Cardiac fibroblast (primary cell): ENCODE measurements around the gene MRPL40.

ENCODE experiments used
- DNase-seq, 2 donors: peaks; one replicate each; pipeline versions ENCODE4 v3.0.0 to v3.0.0-alpha.2; 2010; ENCODE audit warnings: low read depth in 2 of 2
- H3K4me3 ChIP-seq, 2 donors: replicated peaks in 1 of 2; 1 replicate in 1 of 2; 2 replicates in 1 of 2; pipeline ENCODE4 v1.5.1; 2011; ENCODE audit warnings: low read depth in 2 of 2, low read length in 2 of 2, mild to moderate bottlenecking in 2 of 2, moderate library complexity in 1 of 2
- TF ChIP-seq, protein P1 (sequence below): IDR thresholded peaks from one replicate; pipeline ENCODE4 v1.5.1; 2011; ENCODE audit warnings: low read depth, mild to moderate bottlenecking, low read length, inconsistent platforms

MRPL40 gene

DNA sequence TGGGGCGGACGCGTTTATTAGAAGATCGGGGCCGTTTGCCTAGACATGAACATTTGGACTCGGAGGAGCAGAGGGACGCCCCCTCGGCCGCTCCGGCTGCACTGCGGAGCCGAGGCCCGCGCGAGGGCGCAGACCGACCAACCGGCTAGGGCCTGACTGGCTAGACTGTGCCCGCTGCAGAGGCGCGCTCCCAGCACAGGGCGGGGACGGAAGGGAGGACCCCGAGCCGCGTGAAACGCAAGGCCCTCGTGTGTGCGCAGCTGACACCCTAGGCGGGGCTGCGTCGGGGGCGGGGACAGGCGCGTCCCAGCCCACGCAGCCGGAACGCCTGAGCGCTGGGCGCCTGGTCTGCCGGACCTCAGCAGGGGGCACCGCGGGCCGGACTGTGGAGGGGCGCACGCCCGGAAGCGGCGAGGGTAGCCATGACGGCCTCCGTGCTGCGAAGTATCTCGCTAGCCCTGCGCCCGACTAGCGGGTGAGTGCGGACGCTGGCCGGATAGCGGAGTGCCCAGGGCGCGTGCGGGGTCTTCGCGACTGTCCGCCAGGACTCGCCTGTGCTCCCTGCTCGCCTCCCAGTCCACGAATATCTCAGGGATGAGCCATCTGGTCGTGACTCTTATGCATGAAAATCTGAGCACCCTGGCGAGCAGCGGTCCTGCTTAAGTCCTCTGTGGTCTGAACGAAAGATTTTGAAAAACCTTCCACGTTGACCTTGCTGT lies at the start of gene MRPL40:
TSS of gene MRPL40 (plus strand) at position 413 of the 719 bp plus-strand sequence. CDS start at position 423, 10 bp downstream.
- TF ChIP-seq, protein P1, sequence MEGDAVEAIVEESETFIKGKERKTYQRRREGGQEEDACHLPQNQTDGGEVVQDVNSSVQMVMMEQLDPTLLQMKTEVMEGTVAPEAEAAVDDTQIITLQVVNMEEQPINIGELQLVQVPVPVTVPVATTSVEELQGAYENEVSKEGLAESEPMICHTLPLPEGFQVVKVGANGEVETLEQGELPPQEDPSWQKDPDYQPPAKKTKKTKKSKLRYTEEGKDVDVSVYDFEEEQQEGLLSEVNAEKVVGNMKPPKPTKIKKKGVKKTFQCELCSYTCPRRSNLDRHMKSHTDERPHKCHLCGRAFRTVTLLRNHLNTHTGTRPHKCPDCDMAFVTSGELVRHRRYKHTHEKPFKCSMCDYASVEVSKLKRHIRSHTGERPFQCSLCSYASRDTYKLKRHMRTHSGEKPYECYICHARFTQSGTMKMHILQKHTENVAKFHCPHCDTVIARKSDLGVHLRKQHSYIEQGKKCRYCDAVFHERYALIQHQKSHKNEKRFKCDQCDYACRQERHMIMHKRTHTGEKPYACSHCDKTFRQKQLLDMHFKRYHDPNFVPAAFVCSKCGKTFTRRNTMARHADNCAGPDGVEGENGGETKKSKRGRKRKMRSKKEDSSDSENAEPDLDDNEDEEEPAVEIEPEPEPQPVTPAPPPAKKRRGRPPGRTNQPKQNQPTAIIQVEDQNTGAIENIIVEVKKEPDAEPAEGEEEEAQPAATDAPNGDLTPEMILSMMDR, result no peak
- peak within 1 kb of the TSS; percentile 90 to 93 for H3K4me3 ChIP-seq
- DNase-seq, result peak; percentile 94 to 97

GRCh38 chr22:19383292-19383691 lies 49.1 kb upstream of the MRPL40 start:
- H3K4me3 ChIP-seq, result no peak overlapping the region
- DNase-seq, result no peak
- TF ChIP-seq, protein P1, result no peak

DNA sequence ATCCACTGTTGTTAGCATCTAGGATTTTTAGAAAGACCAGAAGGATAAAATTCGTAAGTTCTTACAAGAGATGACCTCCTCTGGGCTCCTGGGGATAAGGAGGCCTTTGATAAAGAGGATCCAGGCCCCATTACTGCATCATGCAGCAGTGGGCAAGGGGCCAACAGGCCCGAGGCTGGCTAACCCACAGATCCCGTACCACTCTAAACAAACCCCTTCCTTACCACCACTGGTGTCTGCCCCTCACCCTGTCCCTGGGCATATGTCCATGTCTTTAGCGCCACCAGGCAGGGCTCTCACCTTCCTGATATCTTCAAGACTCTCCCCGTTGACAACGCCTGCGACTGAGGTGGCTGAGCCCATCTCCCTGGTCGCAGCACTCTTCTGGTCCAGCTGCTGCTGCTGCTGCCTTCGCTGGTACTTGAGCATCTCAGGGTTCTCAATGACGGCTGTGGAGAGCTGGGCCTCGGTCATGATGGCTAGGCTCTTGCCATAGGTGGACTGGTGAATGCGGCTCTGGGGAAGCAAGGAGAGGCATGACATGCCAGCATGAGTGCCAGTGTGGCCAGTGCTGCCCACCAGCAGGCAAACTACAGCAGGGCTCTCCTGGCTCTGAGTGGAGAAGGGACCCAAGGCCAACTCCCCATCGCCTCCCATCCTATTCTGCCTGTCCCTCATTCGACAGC lies 47.0 kb upstream of the MRPL40 start:
- TF ChIP-seq, protein P1, result no peak
- DNase-seq, result no peak
- no peak overlapping the region for H3K4me3 ChIP-seq

DNA sequence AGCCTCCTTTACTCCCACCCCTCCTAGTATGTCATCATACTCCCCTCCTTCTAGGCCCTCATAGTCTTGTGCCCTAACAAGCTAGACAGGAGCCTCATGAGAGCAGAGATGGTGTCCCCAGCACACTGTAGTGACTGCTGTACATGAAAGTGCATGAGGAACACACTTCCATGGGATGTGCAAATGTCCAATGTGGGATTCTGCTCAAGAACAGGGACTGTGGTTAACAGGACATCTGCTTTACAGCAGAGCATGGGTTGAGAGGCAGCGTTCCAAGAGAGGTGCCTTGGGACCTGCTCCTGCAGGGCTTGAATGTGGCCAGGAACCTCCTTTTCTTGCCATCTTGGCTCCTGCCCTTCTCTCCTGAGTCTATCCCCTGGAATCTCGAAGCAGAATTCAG lies 46.1 kb upstream of the MRPL40 start:
- DNase-seq, result no peak
- TF ChIP-seq, protein P1, result no peak
- H3K4me3 ChIP-seq, result no peak overlapping the region

GRCh38 chr22:19387038-19387437 lies 45.3 kb upstream of the MRPL40 start:
- TF ChIP-seq, protein P1, result no peak
- DNase-seq, result peak in 1 of 2 donors; percentile 4
- no peak overlapping the region for H3K4me3 ChIP-seq

DNA sequence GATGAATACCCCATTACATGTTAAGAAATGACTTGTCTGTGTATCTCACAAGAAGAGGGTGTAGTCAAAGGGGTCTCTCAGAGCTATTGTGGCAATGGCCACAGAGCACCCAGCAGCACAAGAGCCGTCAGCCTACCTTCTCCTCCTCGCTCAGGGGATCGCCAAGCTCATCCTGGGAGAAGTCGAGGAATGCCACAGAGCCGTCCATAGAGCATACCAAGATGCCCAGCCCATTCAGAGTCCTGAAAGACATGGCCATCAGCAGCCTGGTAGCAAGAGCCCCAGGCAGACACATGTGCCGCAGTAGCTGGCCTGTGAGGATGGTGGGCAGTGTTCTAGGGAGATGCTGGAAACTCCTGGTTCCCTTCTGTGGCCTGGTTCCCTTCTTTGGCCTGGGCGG lies 44.8 kb upstream of the MRPL40 start:
- H3K4me3 ChIP-seq, result no peak overlapping the region
- DNase-seq, result no peak
- TF ChIP-seq, protein P1, result no peak
